HepG2 (cell line): ENCODE measurements around the gene BAHCC1. TPM values are rescaled to one million over a fixed set of nuclear protein-coding genes. Genes with fewer than 3 reads are reported as not detected.

Experiments used
- AKNA ChIP-seq: sonication (generic); formaldehyde crosslinking; IDR thresholded peaks from 2 replicates; pipeline ENCODE4 v1.4.0; 2020; ENCODE audit warnings: missing genetic modification reagents, borderline replicate concordance
- ASH2L ChIP-seq: fragments of 300-600, 200-600 bp; sonication (generic); IDR thresholded peaks from 2 replicates; pipeline ENCODE4 v1.7.0; 2017; ENCODE audit warnings: low read depth, mild to moderate bottlenecking, moderate library complexity, mixed read lengths, low read length; ENCODE audit not compliant: insufficient read length
- DBP ChIP-seq: sonication (generic); formaldehyde crosslinking; IDR thresholded peaks from 2 replicates; pipeline ENCODE4 v1.4.0; 2020; ENCODE audit warnings: missing genetic modification reagents; ENCODE audit errors: not compliant biosample characterization
- GTF3A ChIP-seq: sonication (generic); formaldehyde crosslinking; conservative IDR thresholded peaks from 2 replicates; pipeline ENCODE4 v1.4.0; 2020; ENCODE audit warnings: mild to moderate bottlenecking, missing genetic modification reagents
- MED8 ChIP-seq: sonication (generic); formaldehyde crosslinking; IDR thresholded peaks from 2 replicates; pipeline ENCODE4 v1.8.1; 2023; ENCODE audit warnings: mild to moderate bottlenecking, missing genetic modification reagents; ENCODE audit not compliant: insufficient replicate concordance
- MTF1 ChIP-seq: sonication (generic); formaldehyde crosslinking; IDR thresholded peaks from 2 replicates; pipeline ENCODE4 v1.5.0; 2020; ENCODE audit warnings: missing genetic modification reagents
- SNAPC5 ChIP-seq: sonication (generic); formaldehyde crosslinking; IDR thresholded peaks from 2 replicates; pipeline ENCODE4 v1.8.1; 2023; ENCODE audit warnings: mild to moderate bottlenecking, missing genetic modification reagents, borderline replicate concordance
- THAP8 ChIP-seq: sonication (generic); formaldehyde crosslinking; IDR thresholded peaks from 2 replicates; pipeline ENCODE4 v1.5.1; 2020; ENCODE audit warnings: missing genetic modification reagents, mild to moderate bottlenecking, borderline replicate concordance
- TMF1 ChIP-seq: sonication (generic); formaldehyde crosslinking; IDR thresholded peaks from 2 replicates; pipeline ENCODE4 v1.8.1; 2022; ENCODE audit warnings: low read depth, missing genetic modification reagents
- TRIM22 ChIP-seq: fragments of 450-650 bp; IDR thresholded peaks from 2 replicates; pipeline ENCODE4 v1.6.1; 2017
- ZBTB39 ChIP-seq: sonication (generic); formaldehyde crosslinking; IDR thresholded peaks from 2 replicates; pipeline ENCODE4 v1.5.0; 2020; ENCODE audit warnings: missing genetic modification reagents
- ZFP62 ChIP-seq: sonication (generic); formaldehyde crosslinking; IDR thresholded peaks from 2 replicates; pipeline ENCODE4 v1.4.0; 2020; ENCODE audit warnings: missing genetic modification reagents
- ZFP90 ChIP-seq: sonication (generic); formaldehyde crosslinking; IDR thresholded peaks from 2 replicates; pipeline ENCODE4 v1.8.0; 2022; ENCODE audit warnings: missing genetic modification reagents, mild to moderate bottlenecking, inconsistent platforms, borderline replicate concordance
- ZIK1 ChIP-seq: sonication (generic); formaldehyde crosslinking; IDR thresholded peaks from 2 replicates; pipeline ENCODE4 v1.5.0; 2020; ENCODE audit warnings: mild to moderate bottlenecking, low read depth, missing genetic modification reagents, borderline replicate concordance
- ZNF580 ChIP-seq: IDR thresholded peaks from 2 replicates; pipeline ENCODE4 v1.6.1; 2016; ENCODE audit warnings: low read depth, borderline replicate concordance
- ZNF790 ChIP-seq: sonication (generic); formaldehyde crosslinking; IDR thresholded peaks from 2 replicates; pipeline ENCODE4 v1.8.0; 2022; ENCODE audit warnings: missing genetic modification reagents, mild to moderate bottlenecking, borderline replicate concordance
- ZSCAN31 ChIP-seq: sonication (generic); formaldehyde crosslinking; IDR thresholded peaks from 2 replicates; pipeline ENCODE4 v1.5.0; 2020; ENCODE audit warnings: low read depth, mild to moderate bottlenecking, missing genetic modification reagents
- polyA plus RNA-seq, 8 experiments: library from polyadenylated mRNA; depleted of rRNA in 3 of 8; stranded (reverse) in 7 of 8; unstranded in 1 of 8; fragments of >200 nt; fragmentation: Illumina TruSeq in 4 of 8; extraction: Trizol in 4 of 8; gene quantifications; 2 replicates each; pipeline versions ENCODE4 v1.2.1 to v1.2.3, GENCODE V29; 2011 to 2016; ENCODE audit warnings: low read depth in 4 of 8, missing spikeins in 1 of 8, mixed read lengths in 1 of 8; ENCODE audit not compliant: insufficient read depth in 1 of 8
- total RNA-seq, 5 experiments: library from RNA; depleted of rRNA; stranded (reverse); fragments of >200 nt; fragmentation: Illumina TruSeq; extraction: Trizol; gene quantifications; 2 replicates each; pipeline ENCODE4 v1.2.3, GENCODE V29; 2016; ENCODE audit warnings: low read depth in 1 of 5

The BAHCC1 gene
- total and polyA plus RNA-seq, 2 of the 13 experiments (the other 11 are each of a cell fraction or from before 2014, with no cell fraction given) = 1.4 to 1.7 TPM

GRCh38 chr17:81513753-81514488 is 118.7 kb downstream of the BAHCC1 start (continued):
- TF ChIP-seq SNAPC5 (CRISPR knock-in tag) = no peak
- TF ChIP-seq ZFP62 (CRISPR knock-in tag) = no peak
- TF ChIP-seq ZNF790 (CRISPR knock-in tag) = no peak; the same call in 1 of the 2 replicates
- TF ChIP-seq MTF1 (CRISPR knock-in tag) = no peak; the same call in 1 of the 2 replicates
- peak; percentile 44 for TF ChIP-seq DBP (CRISPR knock-in tag)
- no peak for TF ChIP-seq ZNF580
- TF ChIP-seq ZSCAN31 = no peak; the same call in 1 of the 2 replicates
- no peak for TF ChIP-seq ASH2L
- TF ChIP-seq MED8 (CRISPR knock-in tag) = peak; percentile 59
- TF ChIP-seq GTF3A (CRISPR knock-in tag) = no peak
- no peak for TF ChIP-seq AKNA (CRISPR knock-in tag)
- 0 out of 2 replicates have a peak, but pooled peaks have one; percentile 14 for TF ChIP-seq ZIK1 (CRISPR knock-in tag)
- no peak for TF ChIP-seq ZBTB39 (CRISPR knock-in tag)
- peak; percentile 56; the same call in 1 of the 2 replicates for TF ChIP-seq THAP8 (CRISPR knock-in tag)
- peak; percentile 35; the same call in 1 of the 2 replicates for TF ChIP-seq TMF1
- TF ChIP-seq TRIM22 = no peak
- peak; percentile 80; the same call in 1 of the 2 replicates for TF ChIP-seq ZFP90 (CRISPR knock-in tag)
